A673 (cell line): Measurements from ENCODE around the gene TMEM131L. TPM values are rescaled to one million over a fixed set of nuclear protein-coding genes. Genes with fewer than 3 reads are reported as not detected.

Source experiments
- BruUV-seq: library from RNA; stranded (reverse); fragments of 400-500 nt; replicated peaks from 2 replicates; lab custom pipeline; 2021; lab: Mats Ljungman, UMichigan
- CTCF ChIA-PET: fragments of 300-600 bp; sonication (Branson Sonifier 250); formaldehyde crosslinking; loops from one replicate; lab custom pipeline; 2022; ENCODE audit warnings: antibody characterized with exemption; lab: Charles Lee
- POLR2A ChIA-PET: fragments of 300-600 bp; sonication (Branson Sonifier 250); formaldehyde crosslinking; loops from one replicate; lab custom pipeline; 2022; ENCODE audit warnings: antibody characterized with exemption; ENCODE audit not compliant: low non-redundant PET; lab: Charles Lee
- DNase-seq: peaks from one replicate; pipeline ENCODE4 v3.0.0-alpha.2; 2015; ENCODE audit warnings: low spot score
- H3K27ac ChIP-seq: fragments of 200-600 bp; sonication (generic); 2 replicates; pipeline ENCODE4 v1.5.1; 2016; ENCODE audit warnings: mixed run types, low read depth, mild to moderate bottlenecking, mixed read lengths, antibody characterized with exemption, low read length; ENCODE audit not compliant: poor library complexity, severe bottlenecking
- H3K27me3 ChIP-seq: fragments of 200-600 bp; sonication (generic); replicated peaks from 2 replicates; pipeline ENCODE4 v1.6.1; 2017; ENCODE audit warnings: mixed run types, low read depth, mild to moderate bottlenecking, mixed read lengths, antibody characterized with exemption, low read length; ENCODE audit not compliant: insufficient read depth, poor library complexity
- H3K36me3 ChIP-seq: fragments of 200-600 bp; sonication (generic); 2 replicates; pipeline ENCODE4 v1.6.1; 2016; ENCODE audit warnings: mixed run types, mild to moderate bottlenecking, mixed read lengths, antibody characterized with exemption, low read length; ENCODE audit not compliant: insufficient read depth, poor library complexity, severe bottlenecking
- H3K4me1 ChIP-seq: fragments of 200-600 bp; sonication (generic); 2 replicates; pipeline ENCODE4 v1.6.1; 2017; ENCODE audit warnings: mixed run types, mild to moderate bottlenecking, mixed read lengths, antibody characterized with exemption, low read length; ENCODE audit not compliant: insufficient read depth, poor library complexity, severe bottlenecking
- H3K4me3 ChIP-seq: fragments of 200-600 bp; sonication (generic); 2 replicates; pipeline ENCODE4 v1.5.1; 2016; ENCODE audit warnings: low read depth, mixed run types, mild to moderate bottlenecking, mixed read lengths, low read length; ENCODE audit not compliant: poor library complexity, severe bottlenecking
- H3K9me3 ChIP-seq: fragments of 200-600 bp; sonication (generic); 2 replicates; pipeline ENCODE4 v1.6.1; 2016; ENCODE audit warnings: mixed run types, low read depth, mild to moderate bottlenecking, mixed read lengths, antibody characterized with exemption, low read length; ENCODE audit not compliant: poor library complexity, severe bottlenecking
- EZH2 ChIP-seq: fragments of 200-600 bp; sonication (generic); IDR thresholded peaks from 2 replicates; pipeline ENCODE4 v1.6.1; 2017; ENCODE audit warnings: borderline replicate concordance, low read depth, mild to moderate bottlenecking, mixed read lengths, antibody characterized with exemption, low read length; ENCODE audit not compliant: poor library complexity, severe bottlenecking
- intact Hi-C: fragments of 100-400 bp; cut with micrococcal nuclease; formaldehyde crosslinking; loops from one replicate; pipeline ENCODE4 v1.10.0; 2022; ENCODE audit not compliant: unreplicated experiment
- total RNA-seq: library from RNA; stranded (reverse); gene quantifications from 2 replicates; pipeline ENCODE4 v1.2.3, GENCODE V29; 2021
- TF ChIP-seq, protein P1 (sequence below): fragments of 300-800, 200-600 bp; sonication (generic); conservative IDR thresholded peaks from 2 replicates; pipeline ENCODE4 v1.5.1; 2017; ENCODE audit warnings: low read depth, mild to moderate bottlenecking, antibody characterized with exemption, low read length, moderate library complexity, mixed read lengths

Gene TMEM131L
- total RNA-seq, 1 experiment from 2014 or later: 18.4 TPM

DNA sequence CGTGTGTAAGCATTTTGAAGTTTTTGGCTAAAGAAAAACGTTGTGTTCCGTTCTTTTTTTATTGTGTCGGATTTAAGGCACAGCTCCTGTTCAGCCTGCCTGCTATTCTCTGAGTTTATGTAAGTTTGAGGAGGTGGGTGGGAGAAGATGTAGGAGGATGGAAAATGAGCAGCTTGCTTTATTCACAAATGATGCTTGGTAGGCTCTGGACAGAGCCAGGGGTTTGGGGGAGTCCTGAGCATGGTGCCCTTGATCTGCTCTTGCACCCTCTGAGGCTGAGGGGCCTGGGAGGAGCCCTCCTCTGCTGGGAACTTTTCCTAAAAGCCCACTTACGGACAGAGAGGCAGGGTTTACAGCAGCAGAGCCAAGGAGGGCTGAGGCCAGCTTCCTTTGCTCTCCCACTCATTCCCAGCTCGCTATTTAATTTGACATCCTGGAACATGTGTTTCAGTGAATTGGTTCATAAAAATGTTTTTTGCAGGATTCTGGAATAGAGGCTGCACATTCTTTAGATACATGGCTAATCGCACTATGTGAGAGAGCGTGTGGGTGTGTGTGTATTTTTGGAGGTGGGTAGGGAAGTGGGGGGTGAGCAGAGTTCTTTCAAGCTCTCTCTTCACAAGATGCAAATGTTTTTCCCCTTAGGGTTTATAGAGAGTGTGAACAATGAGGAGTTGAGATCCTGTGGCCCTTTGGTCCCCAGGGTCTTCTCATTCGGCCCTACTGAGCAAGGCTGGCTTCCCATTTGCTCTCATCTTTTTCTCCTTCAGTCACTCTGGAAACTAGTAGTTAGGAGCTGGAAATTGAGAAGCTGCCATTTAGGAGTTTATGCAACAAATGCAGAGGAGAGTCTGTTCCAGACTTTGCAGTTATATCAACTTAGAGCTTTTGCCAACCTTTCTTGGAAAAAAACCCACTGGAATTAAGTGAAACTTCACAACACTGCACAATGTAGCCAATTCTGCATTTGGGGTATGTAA is 32.1 kb downstream of the TMEM131L start:
- POLR2A ChIA-PET: no interaction called here
- CTCF ChIA-PET: no interaction called here
- no peak for DNase-seq
- no peak overlapping the region for H3K4me3 ChIP-seq
- H3K27me3 ChIP-seq: no peaks in the 10 kb centered on the region
- H3K9me3 ChIP-seq: no peaks in the 10 kb centered on the region
- H3K4me1 ChIP-seq: peaks cover 12% of the 10 kb centered on the region
- BruUV-seq: no TSS peak
- H3K36me3 ChIP-seq: no peaks in the 10 kb centered on the region
- H3K27ac ChIP-seq: no peak overlapping the region
- TF ChIP-seq EZH2: no peak
- intact Hi-C loops: no loop called here

DNA sequence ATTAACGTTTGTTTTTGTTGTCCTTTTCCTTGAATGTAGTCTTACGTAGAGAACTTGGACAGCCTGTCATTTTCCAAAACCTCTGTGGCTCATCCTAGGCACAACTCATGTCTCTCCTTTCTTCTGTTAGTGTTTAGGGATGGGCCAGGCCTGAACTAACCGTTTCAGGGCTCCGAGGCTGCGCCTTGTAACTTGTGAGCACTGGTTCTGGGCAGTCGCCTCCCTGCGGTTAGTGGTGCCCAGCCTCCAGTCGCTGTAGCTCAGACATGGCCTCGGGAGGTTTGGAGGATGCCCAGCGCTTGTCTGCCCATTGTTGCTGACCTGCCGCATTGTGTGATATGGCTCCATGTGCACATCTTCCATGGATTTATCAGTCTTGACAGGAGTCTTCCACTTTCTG is 32.8 kb downstream of the TMEM131L start:
- Histone ChIP-seq H3K27ac (no peak overlapping the region), H3K36me3 (no peaks in the 10 kb centered on the region), H3K27me3 (no peaks in the 10 kb centered on the region), H3K9me3 (no peaks in the 10 kb centered on the region), H3K4me3 (no peak overlapping the region), H3K4me1 (peaks cover 12% of the 10 kb centered on the region)
- DNase-seq: no peak
- ChIA-PET CTCF (no interaction called here), POLR2A (no interaction called here)
- TF ChIP-seq EZH2: no peak
- TF ChIP-seq, protein P1, sequence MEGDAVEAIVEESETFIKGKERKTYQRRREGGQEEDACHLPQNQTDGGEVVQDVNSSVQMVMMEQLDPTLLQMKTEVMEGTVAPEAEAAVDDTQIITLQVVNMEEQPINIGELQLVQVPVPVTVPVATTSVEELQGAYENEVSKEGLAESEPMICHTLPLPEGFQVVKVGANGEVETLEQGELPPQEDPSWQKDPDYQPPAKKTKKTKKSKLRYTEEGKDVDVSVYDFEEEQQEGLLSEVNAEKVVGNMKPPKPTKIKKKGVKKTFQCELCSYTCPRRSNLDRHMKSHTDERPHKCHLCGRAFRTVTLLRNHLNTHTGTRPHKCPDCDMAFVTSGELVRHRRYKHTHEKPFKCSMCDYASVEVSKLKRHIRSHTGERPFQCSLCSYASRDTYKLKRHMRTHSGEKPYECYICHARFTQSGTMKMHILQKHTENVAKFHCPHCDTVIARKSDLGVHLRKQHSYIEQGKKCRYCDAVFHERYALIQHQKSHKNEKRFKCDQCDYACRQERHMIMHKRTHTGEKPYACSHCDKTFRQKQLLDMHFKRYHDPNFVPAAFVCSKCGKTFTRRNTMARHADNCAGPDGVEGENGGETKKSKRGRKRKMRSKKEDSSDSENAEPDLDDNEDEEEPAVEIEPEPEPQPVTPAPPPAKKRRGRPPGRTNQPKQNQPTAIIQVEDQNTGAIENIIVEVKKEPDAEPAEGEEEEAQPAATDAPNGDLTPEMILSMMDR: no peak
- BruUV-seq: no TSS peak
- intact Hi-C loops: no loop called here

DNA sequence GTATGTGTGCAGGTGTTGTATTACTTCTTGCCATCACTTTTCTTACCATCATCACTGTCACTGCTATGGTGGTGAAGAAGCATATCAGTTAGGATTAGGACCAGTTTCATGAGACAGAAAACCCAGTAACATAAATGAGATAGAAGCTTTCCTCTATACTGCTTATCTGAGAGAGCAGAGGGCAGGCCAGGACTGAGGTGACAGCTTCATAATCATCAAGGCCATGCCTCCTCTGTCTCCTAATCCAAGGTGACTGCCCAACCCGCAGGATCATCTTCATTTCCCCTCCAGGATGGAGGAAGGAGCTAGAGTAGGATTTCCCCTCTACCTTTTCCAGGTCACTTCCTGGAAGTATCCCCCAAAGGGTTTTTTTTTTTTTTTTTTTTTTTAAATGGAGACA is 35.4 kb downstream of the TMEM131L start:
- Histone ChIP-seq H3K27ac (no peak overlapping the region), H3K4me3 (no peak overlapping the region), H3K9me3 (no peaks in the 10 kb centered on the region), H3K27me3 (no peaks in the 10 kb centered on the region), H3K36me3 (no peaks in the 10 kb centered on the region), H3K4me1 (peaks cover 12% of the 10 kb centered on the region)
- POLR2A ChIA-PET: no interaction called here
- CTCF ChIA-PET: interaction anchor here (0.7 kb wide), 1 partner anchor 185 kb away, joined by 3 read pairs; no protein-coding TSS in a partner anchor
- TF ChIP-seq, protein P1: no peak
- TF ChIP-seq EZH2: no peak
- no peak for DNase-seq
- intact Hi-C loops: no loop called here
- no TSS peak for BruUV-seq
